Thyroid gland (tissue), 4 donors: ENCODE measurements around the gene SLC30A7. TPM values are rescaled to one million over a fixed set of nuclear protein-coding genes. Genes with fewer than 3 reads are reported as not detected.

Experiments
- DNase-seq, 2 donors: peaks; one replicate each; pipeline ENCODE4 v3.0.0-alpha.2; 2019
- H3K27ac ChIP-seq, 3 donors: fragments of 200-600 bp; sonication (generic); 1 replicate in 2 of 3; 2 replicates in 1 of 3; pipeline ENCODE4 v1.5.1; 2016 to 2019; ENCODE audit warnings: mild to moderate bottlenecking in 1 of 3, moderate library complexity in 1 of 3
- H3K27me3 ChIP-seq: fragments of 200-600 bp; sonication (generic); one replicate; pipeline ENCODE4 v1.5.1; 2019
- H3K36me3 ChIP-seq, 2 donors: fragments of 200-600 bp; sonication (generic); one replicate each; pipeline ENCODE4 v1.5.1; 2016 to 2019
- H3K4me1 ChIP-seq, 2 donors: fragments of 200-600 bp; sonication (generic); one replicate each; pipeline ENCODE4 v1.5.1; 2017 to 2019
- H3K4me3 ChIP-seq, 3 donors: fragments of 200-600 bp; sonication (generic); replicated peaks in 1 of 3; 1 replicate in 2 of 3; 2 replicates in 1 of 3; pipeline ENCODE4 v1.5.1; 2016; ENCODE audit warnings: mild to moderate bottlenecking in 1 of 3
- H3K9me3 ChIP-seq: fragments of 200-600 bp; sonication (generic); one replicate; pipeline ENCODE4 v1.5.1; 2017
- CTCF ChIP-seq, 6 experiments: fragments of 200-600 bp in 3 of 6; fragments of 450-650 bp in 3 of 6; sonication (generic) in 3 of 6; IDR thresholded peaks; one replicate each; pipeline ENCODE4 v1.5.1; 2016 to 2019; ENCODE audit warnings: antibody characterized with exemption in 6 of 6, mild to moderate bottlenecking in 2 of 6, inconsistent platforms in 1 of 6, moderate library complexity in 1 of 6
- POLR2A ChIP-seq, 2 donors: fragments of 450-650 bp; IDR thresholded peaks; one replicate each; pipeline ENCODE4 v1.6.1; 2017; ENCODE audit warnings: antibody characterized with exemption in 2 of 2, mild to moderate bottlenecking in 2 of 2, moderate library complexity in 1 of 2
- WGBS, 2 donors: methylation state at CpG; one replicate each; pipeline ENCODE4 v1.1.5; 2017; 5-methylcytosine and 5-hydroxymethylcytosine counted together
- intact Hi-C: fragments of 100-400 bp; cut with DNase I; formaldehyde crosslinking; loops from one replicate; pipeline ENCODE4 v1.15.1; 2023
- total RNA-seq, 4 donors: library from RNA; depleted of rRNA; stranded (reverse); fragments of >200 nt; gene quantifications; one replicate each; pipeline ENCODE4 v1.2.3, GENCODE V29; 2016

Gene SLC30A7
- total RNA-seq, 4 donors from 2014 or later = 32.4 to 39.7 (median 36.1) TPM

DNA sequence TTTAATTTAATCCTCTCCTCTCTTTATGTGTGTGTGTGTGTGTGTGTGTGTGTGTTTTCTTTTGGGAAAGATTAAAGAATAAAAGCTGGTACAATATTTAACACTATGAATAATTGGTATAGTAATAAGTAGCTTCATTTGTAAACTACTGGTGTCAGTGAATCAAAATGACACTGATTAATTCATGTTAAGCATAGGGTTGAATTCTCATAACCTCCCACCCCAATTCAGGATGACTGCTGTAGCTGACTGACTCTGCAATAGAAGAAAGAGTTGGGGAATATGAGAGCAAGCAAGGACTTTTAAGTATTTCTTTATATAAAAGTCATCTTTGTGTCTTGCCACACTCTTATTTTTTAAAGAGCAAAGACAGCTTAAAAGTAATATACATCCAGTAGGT lies 13.1 kb downstream of the SLC30A7 start:
- no peak for DNase-seq
- TF ChIP-seq CTCF (IDR thresholded peaks at IDR 0.05) = no peak
- no peak for TF ChIP-seq POLR2A (IDR thresholded peaks at IDR 0.05)
- Histone ChIP-seq H3K27ac (no peak overlapping the region), H3K4me3 (no peak overlapping the region), H3K9me3 (no peaks in the 10 kb centered on the region), H3K36me3 (peaks cover 15 to 22% of the 10 kb centered on the region in 2 donors), H3K27me3 (no peaks in the 10 kb centered on the region), H3K4me1 (no peaks in the 10 kb centered on the region)
- intact Hi-C loops = no loop called here

- Histone ChIP-seq H3K4me3 (no peak overlapping the region), H3K36me3 (peaks cover 18 to 29% of the 10 kb centered on the region in 2 donors)
- intact Hi-C loops = no loop called here
Measured at GRCh38 chr1:100912019-100912418, 16.1 kb downstream of the SLC30A7 start.

DNA sequence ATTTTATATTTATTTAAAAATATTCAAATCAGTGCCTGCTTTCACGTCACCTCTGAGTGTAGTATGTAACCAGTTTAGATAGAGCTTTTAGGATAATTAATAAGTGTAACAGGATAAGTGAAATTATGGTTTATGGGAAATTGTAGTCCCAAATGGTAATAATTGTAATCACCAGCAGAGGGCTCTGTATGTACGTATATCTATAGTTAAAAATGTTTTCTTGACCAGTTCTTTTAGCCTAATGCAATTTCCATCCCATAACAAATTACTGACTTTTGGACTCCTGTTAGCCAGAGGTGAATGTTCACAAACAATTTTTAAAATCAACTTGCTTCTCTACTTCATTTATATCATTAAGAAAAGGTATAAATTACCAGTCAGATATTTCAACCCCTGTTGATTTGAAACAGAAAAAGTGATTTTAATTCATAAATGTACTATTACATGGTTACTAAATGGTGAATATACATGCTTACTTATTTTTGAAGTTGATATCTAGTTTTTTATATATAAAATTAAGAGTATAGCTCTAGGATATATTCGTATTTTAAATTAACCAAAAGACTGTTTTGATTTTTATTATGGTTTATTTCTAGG lies 25.3 kb downstream of the SLC30A7 start:
- Histone ChIP-seq H3K9me3 (no peaks in the 10 kb centered on the region), H3K36me3 (peaks cover 6 to 7% of the 10 kb centered on the region in 2 donors), H3K4me1 (no peaks in the 10 kb centered on the region), H3K27ac (no peak overlapping the region), H3K4me3 (no peak overlapping the region), H3K27me3 (no peaks in the 10 kb centered on the region)
- no peak for DNase-seq
- 45 to 48% methylated on average over 3 of the region's 3 CpGs for WGBS, 2 donors
- peak; percentile 37 to 71 (median 67) for TF ChIP-seq CTCF (IDR thresholded peaks at IDR 0.05)
- no peak for TF ChIP-seq POLR2A (IDR thresholded peaks at IDR 0.05)
- intact Hi-C loops = loop anchor here (5.0 to 10.0 kb wide), 2 partner anchors 316 to 364 kb away; partner anchors contain the start of gene S1PR1

More at GRCh38 chr1:100912019-100912418, 16.1 kb downstream of the SLC30A7 start:
- H3K4me1 ChIP-seq = no peaks in the 10 kb centered on the region
- H3K9me3 ChIP-seq = no peaks in the 10 kb centered on the region
- no peak for DNase-seq
- no peaks in the 10 kb centered on the region for H3K27me3 ChIP-seq
- H3K27ac ChIP-seq = no peak overlapping the region
- TF ChIP-seq CTCF (IDR thresholded peaks at IDR 0.05) (no peak), POLR2A (IDR thresholded peaks at IDR 0.05) (no peak)

GRCh38 chr1:100924212-100924611 lies 28.3 kb downstream of the SLC30A7 start:
- TF ChIP-seq POLR2A (IDR thresholded peaks at IDR 0.05) (no peak), CTCF (IDR thresholded peaks at IDR 0.05) (no peak)
- no peak overlapping the region for H3K4me3 ChIP-seq

DNA sequence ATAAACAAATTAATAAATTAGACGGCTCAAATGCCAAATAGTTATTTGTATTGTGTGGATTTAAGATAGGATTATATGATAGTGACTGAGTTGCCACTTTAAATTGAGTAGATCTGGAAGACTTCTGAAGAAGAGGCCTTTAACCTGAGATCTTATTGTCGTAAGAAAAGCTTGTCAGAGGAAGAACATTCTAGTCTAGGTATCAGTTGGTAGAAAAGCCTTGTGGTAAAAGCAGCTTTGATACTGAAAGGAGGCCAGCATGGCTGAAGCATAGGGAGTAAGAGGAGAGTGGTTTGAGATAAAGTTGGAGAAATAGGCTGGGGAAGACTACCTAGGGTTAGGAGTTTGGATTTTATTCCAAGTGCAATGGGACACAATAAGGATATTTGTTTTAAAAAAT lies 29.1 kb downstream of the SLC30A7 start:
- no peak for DNase-seq
- 79 to 80% methylated on average over 2 of the region's 2 CpGs for WGBS, 2 donors
- peaks cover 0 to 9% of the 10 kb centered on the region in 2 donors for H3K4me1 ChIP-seq
- H3K9me3 ChIP-seq = no peaks in the 10 kb centered on the region
- TF ChIP-seq POLR2A (IDR thresholded peaks at IDR 0.05) (no peak), CTCF (IDR thresholded peaks at IDR 0.05) (no peak)
- H3K36me3 ChIP-seq = no peaks in the 10 kb centered on the region
- no peak overlapping the region for H3K4me3 ChIP-seq
- intact Hi-C loops = loop anchor here (5.0 to 10.0 kb wide), 2 partner anchors 312 to 360 kb away; partner anchors contain the start of gene S1PR1
- no peaks in the 10 kb centered on the region for H3K27me3 ChIP-seq
- H3K27ac ChIP-seq = no peak overlapping the region

More at GRCh38 chr1:100924212-100924611, 28.3 kb downstream of the SLC30A7 start:
- H3K9me3 ChIP-seq = no peaks in the 10 kb centered on the region
- H3K27me3 ChIP-seq = no peaks in the 10 kb centered on the region
- H3K27ac ChIP-seq = no peak overlapping the region
- intact Hi-C loops = loop anchor here (5.0 to 10.0 kb wide), 2 partner anchors 313 to 361 kb away; partner anchors contain the start of gene S1PR1
- peaks cover 0 to 9% of the 10 kb centered on the region in 2 donors for H3K4me1 ChIP-seq
- no peak for DNase-seq
- no peaks in the 10 kb centered on the region for H3K36me3 ChIP-seq
